IMR-90 (cell line): ENCODE results near the gene DLL4. TPM values are rescaled to one million over a fixed set of nuclear protein-coding genes. Genes with fewer than 3 reads are reported as not detected.

ENCODE experiments used
- ATAC-seq: fragments of 200-7000 bp; cut with Tn5 transposase; 2 replicates; pipeline ENCODE4 v1.9.1; 2020; ENCODE audit warnings: low read depth, mild to moderate bottlenecking, moderate library complexity
- BruUV-seq: library from RNA; stranded (reverse); fragments of 400-500 nt; replicated peaks from 2 replicates; lab custom pipeline; 2021; lab: Mats Ljungman, UMichigan
- CTCF ChIA-PET: fragments of 300-600 bp; formaldehyde crosslinking; extraction: SDS; loops from one replicate; lab custom pipeline; 2021; ENCODE audit warnings: antibody characterized with exemption; lab: Yijun Ruan, JAX
- POLR2A ChIA-PET: fragments of 300-600 bp; sonication (Branson Sonifier 250); formaldehyde crosslinking; loops from one replicate; lab custom pipeline; 2022; ENCODE audit warnings: antibody characterized with exemption; ENCODE audit not compliant: unreplicated experiment; lab: Charles Lee
- DNase-seq: peaks from one replicate; pipeline ENCODE4 v3.0.0; 2013
- H2AFZ ChIP-seq: replicated peaks from 2 replicates; pipeline ENCODE3; 2013; ENCODE audit warnings: low read length, mild to moderate bottlenecking; ENCODE audit not compliant: poor library complexity
- H2AK5ac ChIP-seq: 2 replicates; pipeline ENCODE4 v1.6.1; 2013; ENCODE audit warnings: low read depth, low read length, inconsistent platforms
- H2AK9ac ChIP-seq: replicated peaks from 2 replicates; pipeline ENCODE3; 2013; ENCODE audit warnings: mild to moderate bottlenecking, low read depth, low read length, moderate library complexity; ENCODE audit not compliant: poor library complexity
- H2BK120ac ChIP-seq: 2 replicates; pipeline ENCODE4 v1.6.1; 2013; ENCODE audit warnings: low read depth, low read length, inconsistent platforms
- H2BK15ac ChIP-seq: 3 replicates; pipeline ENCODE4 v1.6.1; 2013; ENCODE audit warnings: low read depth, low read length, inconsistent platforms
- H2BK20ac ChIP-seq: 2 replicates; pipeline ENCODE4 v1.6.1; 2013; ENCODE audit warnings: low read depth, mild to moderate bottlenecking, inconsistent platforms, low read length, moderate library complexity
- H2BK5ac ChIP-seq: 2 replicates; pipeline ENCODE4 v1.6.1; 2013; ENCODE audit warnings: mild to moderate bottlenecking, low read depth, low read length, inconsistent platforms; ENCODE audit not compliant: poor library complexity, severe bottlenecking
- H3K14ac ChIP-seq: replicated peaks from 2 replicates; pipeline ENCODE4 v1.6.1; 2013; ENCODE audit warnings: low read depth, low read length, inconsistent platforms
- H3K18ac ChIP-seq: 2 replicates; pipeline ENCODE4 v1.6.1; 2013; ENCODE audit warnings: low read depth, low read length, control low read depth
- H3K23ac ChIP-seq: 2 replicates; pipeline ENCODE4 v1.6.1; 2013; ENCODE audit warnings: low read depth, low read length, inconsistent platforms
- H3K27ac ChIP-seq: 2 replicates; pipeline ENCODE4 v1.5.1; 2013; ENCODE audit warnings: mild to moderate bottlenecking, control low read depth, low read length; ENCODE audit not compliant: insufficient read depth
- H3K27me3 ChIP-seq: 2 replicates; pipeline ENCODE4 v1.6.1; 2013; ENCODE audit warnings: low read length; ENCODE audit not compliant: control insufficient read depth, insufficient read depth
- H3K36me3 ChIP-seq: 2 replicates; pipeline ENCODE4 v1.6.1; 2013; ENCODE audit warnings: low read length, mixed read lengths; ENCODE audit not compliant: control insufficient read depth, insufficient read depth
- H3K4ac ChIP-seq: 2 replicates; pipeline ENCODE4 v1.6.1; 2013; ENCODE audit warnings: low read depth, low read length, inconsistent platforms
- H3K4me1 ChIP-seq: 2 replicates; pipeline ENCODE4 v1.6.1; 2013; ENCODE audit warnings: low read length, mixed read lengths; ENCODE audit not compliant: control insufficient read depth, insufficient read depth
- H3K4me2 ChIP-seq: 2 replicates; pipeline ENCODE4 v1.6.1; 2013; ENCODE audit warnings: low read depth, mild to moderate bottlenecking, control low read depth, low read length, moderate library complexity
- H3K4me3 ChIP-seq: 2 replicates; pipeline ENCODE4 v1.5.1; 2013; ENCODE audit warnings: low read depth, mild to moderate bottlenecking, control low read depth, low read length, moderate library complexity; ENCODE audit not compliant: insufficient read depth
- H3K56ac ChIP-seq: 2 replicates; pipeline ENCODE4 v1.6.1; 2013; ENCODE audit warnings: low read length, inconsistent platforms; ENCODE audit not compliant: insufficient read depth; ENCODE audit errors: extremely low read depth
- H3K79me1 ChIP-seq, 2 experiments: 2 replicates each; pipeline ENCODE4 v1.6.1; 2013; ENCODE audit warnings: low read length in 2 of 2, inconsistent platforms in 1 of 2, low read depth in 1 of 2
- H3K9ac ChIP-seq: 2 replicates; pipeline ENCODE4 v1.6.1; 2013; ENCODE audit warnings: low read depth, low read length, control low read depth
- H3K9me1 ChIP-seq: 2 replicates; pipeline ENCODE4 v1.6.1; 2013; ENCODE audit warnings: low read length, inconsistent platforms; ENCODE audit not compliant: insufficient read depth
- H3K9me3 ChIP-seq: 2 replicates; pipeline ENCODE4 v1.6.1; 2013; ENCODE audit warnings: low read length; ENCODE audit not compliant: control insufficient read depth, insufficient read depth
- H4K20me1 ChIP-seq: 2 replicates; pipeline ENCODE4 v1.6.1; 2013; ENCODE audit warnings: low read length, inconsistent platforms; ENCODE audit not compliant: insufficient read depth
- H4K5ac ChIP-seq: 2 replicates; pipeline ENCODE4 v1.6.1; 2013; ENCODE audit warnings: mild to moderate bottlenecking, low read depth, low read length, control low read depth
- H4K8ac ChIP-seq, 2 experiments: 2 replicates each; pipeline ENCODE4 v1.6.1; 2013; ENCODE audit warnings: low read depth in 2 of 2, low read length in 2 of 2, control low read depth in 1 of 2, inconsistent platforms in 1 of 2
- H4K91ac ChIP-seq: 2 replicates; pipeline ENCODE4 v1.6.1; 2013; ENCODE audit warnings: low read depth, low read length, inconsistent platforms; ENCODE audit not compliant: insufficient read depth
- CHD1 ChIP-seq: IDR thresholded peaks from 2 replicates; pipeline ENCODE4 v1.6.1; 2012; ENCODE audit warnings: low read depth, low read length, improper control_type of control experiment
- FOS ChIP-seq: fragments of 150-350 bp; IDR thresholded peaks from 2 replicates; pipeline ENCODE4 v1.6.1; 2016; ENCODE audit warnings: low read depth, low read length
- MXI1 ChIP-seq: IDR thresholded peaks from 2 replicates; pipeline ENCODE4 v1.6.1; 2012; ENCODE audit warnings: low read depth, mild to moderate bottlenecking, low read length, moderate library complexity, borderline replicate concordance
- RAD21 ChIP-seq: IDR thresholded peaks from 2 replicates; pipeline ENCODE4 v1.6.1; 2012; ENCODE audit warnings: low read length, improper control_type of control experiment
- RCOR1 ChIP-seq: IDR thresholded peaks from 2 replicates; pipeline ENCODE4 v1.6.1; 2012; ENCODE audit warnings: mild to moderate bottlenecking, low read length, improper control_type of control experiment; ENCODE audit not compliant: insufficient replicate concordance
- WGBS, 2 experiments: methylation state at CpG; one replicate each; pipeline versions ENCODE4 v1.1.5 to v1.1.7; 2013; ENCODE audit warnings: missing lambda C conversion rate in 2 of 2; ENCODE audit not compliant: insufficient read length in 1 of 2; ENCODE audit errors: extremely low coverage in 2 of 2; 5-methylcytosine and 5-hydroxymethylcytosine counted together
- dilution Hi-C: fragments of 300-500 bp; cut with HindIII; formaldehyde crosslinking; loops from one replicate; pipeline ENCODE4 v1.14.3; 2018; ENCODE audit warnings: low sequenced_read_pairs; ENCODE audit not compliant: unreplicated experiment
- in situ Hi-C: fragments of 300-500 bp; cut with MboI; formaldehyde crosslinking; loops from 3 replicates; pipeline ENCODE4 v1.14.3; 2019; ENCODE audit warnings: low sequenced_read_pairs, inconsistent platforms, mixed read lengths
- intact Hi-C: fragments of 100-400 bp; cut with micrococcal nuclease; formaldehyde crosslinking; loops from 2 replicates; pipeline ENCODE4 v1.10.0; 2022
- polyA plus RNA-seq, 3 experiments: library from polyadenylated mRNA; depleted of rRNA; stranded (reverse); fragments of >200 nt; gene quantifications; 2 replicates each; pipeline ENCODE4 v1.2.3, GENCODE V29; 2012; ENCODE audit warnings: low replicate concordance in 1 of 3
- total RNA-seq: library from RNA; depleted of rRNA; stranded (reverse); fragments of >200 nt; gene quantifications from 2 replicates; pipeline ENCODE4 v1.2.3, GENCODE V29; 2012
- TF ChIP-seq, protein P1 (sequence below): conservative IDR thresholded peaks from 2 replicates; pipeline ENCODE4 v1.5.1; 2012; ENCODE audit warnings: mild to moderate bottlenecking, low read depth, low read length, improper control_type of control experiment
- TF ChIP-seq, protein P2 (sequence below): fragments of 150-350 bp; IDR thresholded peaks from 2 replicates; pipeline ENCODE4 v1.6.1; 2017; ENCODE audit warnings: mild to moderate bottlenecking, antibody characterized with exemption, low read length, low read depth

Gene DLL4
- total and polyA plus RNA-seq, 2 of the 4 experiments (the other 2 are of a cell fraction), result 1.8 to 3.4 TPM

DNA sequence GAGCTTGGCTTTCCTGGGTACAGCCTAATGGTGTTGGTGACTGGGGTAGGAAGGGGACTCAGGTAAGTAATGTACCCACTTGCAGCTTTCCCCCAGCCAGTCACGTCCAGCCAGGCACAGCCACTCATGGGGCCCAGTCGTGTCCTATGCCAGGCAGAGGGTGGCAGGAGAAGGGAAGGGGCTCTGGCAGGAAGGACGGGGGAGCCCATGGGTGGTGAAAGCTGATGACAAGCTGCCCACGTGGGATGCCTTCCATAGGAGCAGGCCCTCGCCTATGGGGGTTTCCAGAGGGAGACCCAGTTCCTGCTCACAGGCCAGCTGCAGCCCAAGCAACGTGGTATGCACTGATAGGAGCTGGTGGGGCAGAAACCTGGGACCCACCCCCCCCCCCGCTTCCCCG is 34.9 kb downstream of the DLL4 start:
- H4K20me1 ChIP-seq, result no peaks in the 10 kb centered on the region
- H3K18ac ChIP-seq, result no peak overlapping the region
- dilution Hi-C loops, result no loop called here
- H4K5ac ChIP-seq, result no peak overlapping the region
- no peak overlapping the region for H3K4ac ChIP-seq
- DNase-seq (no peak), ATAC-seq (no peak)
- H3K23ac ChIP-seq, result no peak overlapping the region
- H2BK5ac ChIP-seq, result no peak overlapping the region
- no peaks in the 10 kb centered on the region for H3K79me1 ChIP-seq
- H2BK120ac ChIP-seq, result no peak overlapping the region
- H3K4me1 ChIP-seq, result peaks cover 10% of the 10 kb centered on the region
- H3K9ac ChIP-seq, result no peak overlapping the region
- H3K56ac ChIP-seq, result no peak overlapping the region
- ChIA-PET CTCF (interaction anchor here (1.3 kb wide), 1 partner anchor 13 kb away, joined by 4 read pairs; no protein-coding TSS in a partner anchor), POLR2A (interaction anchor here (0.6 kb wide), 1 partner anchor 8 kb away, joined by 4 read pairs; no protein-coding TSS in a partner anchor)
- no peak overlapping the region for H3K4me2 ChIP-seq
- H3K36me3 ChIP-seq, result no peaks in the 10 kb centered on the region
- WGBS, 2 experiments, result 80% methylated on average over 2 of the region's 8 CpGs; no CpG with 5 or more reads in 1 of the 2 experiments
- H3K9me3 ChIP-seq, result no peaks in the 10 kb centered on the region
- H2BK20ac ChIP-seq, result no peak overlapping the region
- no peak overlapping the region for H2BK15ac ChIP-seq
- no peak overlapping the region for H3K4me3 ChIP-seq
- H2AFZ ChIP-seq, result no peak overlapping the region
- TF ChIP-seq, protein P1, sequence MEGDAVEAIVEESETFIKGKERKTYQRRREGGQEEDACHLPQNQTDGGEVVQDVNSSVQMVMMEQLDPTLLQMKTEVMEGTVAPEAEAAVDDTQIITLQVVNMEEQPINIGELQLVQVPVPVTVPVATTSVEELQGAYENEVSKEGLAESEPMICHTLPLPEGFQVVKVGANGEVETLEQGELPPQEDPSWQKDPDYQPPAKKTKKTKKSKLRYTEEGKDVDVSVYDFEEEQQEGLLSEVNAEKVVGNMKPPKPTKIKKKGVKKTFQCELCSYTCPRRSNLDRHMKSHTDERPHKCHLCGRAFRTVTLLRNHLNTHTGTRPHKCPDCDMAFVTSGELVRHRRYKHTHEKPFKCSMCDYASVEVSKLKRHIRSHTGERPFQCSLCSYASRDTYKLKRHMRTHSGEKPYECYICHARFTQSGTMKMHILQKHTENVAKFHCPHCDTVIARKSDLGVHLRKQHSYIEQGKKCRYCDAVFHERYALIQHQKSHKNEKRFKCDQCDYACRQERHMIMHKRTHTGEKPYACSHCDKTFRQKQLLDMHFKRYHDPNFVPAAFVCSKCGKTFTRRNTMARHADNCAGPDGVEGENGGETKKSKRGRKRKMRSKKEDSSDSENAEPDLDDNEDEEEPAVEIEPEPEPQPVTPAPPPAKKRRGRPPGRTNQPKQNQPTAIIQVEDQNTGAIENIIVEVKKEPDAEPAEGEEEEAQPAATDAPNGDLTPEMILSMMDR, result no peak
- TF ChIP-seq, protein P2, sequence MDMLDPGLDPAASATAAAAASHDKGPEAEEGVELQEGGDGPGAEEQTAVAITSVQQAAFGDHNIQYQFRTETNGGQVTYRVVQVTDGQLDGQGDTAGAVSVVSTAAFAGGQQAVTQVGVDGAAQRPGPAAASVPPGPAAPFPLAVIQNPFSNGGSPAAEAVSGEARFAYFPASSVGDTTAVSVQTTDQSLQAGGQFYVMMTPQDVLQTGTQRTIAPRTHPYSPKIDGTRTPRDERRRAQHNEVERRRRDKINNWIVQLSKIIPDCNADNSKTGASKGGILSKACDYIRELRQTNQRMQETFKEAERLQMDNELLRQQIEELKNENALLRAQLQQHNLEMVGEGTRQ, result no peak
- TF ChIP-seq CHD1 (no peak), FOS (no peak), RCOR1 (no peak), MXI1 (no peak), RAD21 (no peak)
- peak overlapping the region; percentile 13; the same call in 1 of the 2 replicates for H2AK5ac ChIP-seq
- H3K27me3 ChIP-seq, result no peaks in the 10 kb centered on the region
- in situ Hi-C loops, result no loop called here
- intact Hi-C loops, result no loop called here
- H4K8ac ChIP-seq, result no peak overlapping the region
- no peak overlapping the region for H4K91ac ChIP-seq
- H3K9me1 ChIP-seq, result peaks cover 4% of the 10 kb centered on the region
- H2AK9ac ChIP-seq, result peak overlapping the region; percentile 33
- no TSS peak for BruUV-seq
- H3K27ac ChIP-seq, result no peak overlapping the region
- no peak overlapping the region for H3K14ac ChIP-seq
